MM.1S (cell line): ENCODE measurements around the gene CARHSP1.

Experiments
- EZH2 ChIP-seq: fragments of 300-600 bp; sonication (generic); optimal IDR thresholded peaks from 2 replicates; pipeline ENCODE3; 2017; ENCODE audit warnings: low read depth, mild to moderate bottlenecking, antibody characterized with exemption, low read length, mixed read lengths
- EZH2phosphoT487 ChIP-seq: fragments of 300-600 bp; sonication (generic); IDR thresholded peaks from 2 replicates; pipeline ENCODE4 v1.6.1; 2018; ENCODE audit warnings: antibody characterized with exemption, low read length
- TF ChIP-seq, protein P1 (sequence below): fragments of 300-600 bp; sonication (generic); IDR thresholded peaks from 2 replicates; pipeline ENCODE4 v1.5.1; 2016; ENCODE audit warnings: antibody characterized with exemption, low read length, mixed read lengths

GRCh38 chr16:8855051-8855786 is 13.6 kb downstream of the CARHSP1 start:
- TF ChIP-seq, protein P1, sequence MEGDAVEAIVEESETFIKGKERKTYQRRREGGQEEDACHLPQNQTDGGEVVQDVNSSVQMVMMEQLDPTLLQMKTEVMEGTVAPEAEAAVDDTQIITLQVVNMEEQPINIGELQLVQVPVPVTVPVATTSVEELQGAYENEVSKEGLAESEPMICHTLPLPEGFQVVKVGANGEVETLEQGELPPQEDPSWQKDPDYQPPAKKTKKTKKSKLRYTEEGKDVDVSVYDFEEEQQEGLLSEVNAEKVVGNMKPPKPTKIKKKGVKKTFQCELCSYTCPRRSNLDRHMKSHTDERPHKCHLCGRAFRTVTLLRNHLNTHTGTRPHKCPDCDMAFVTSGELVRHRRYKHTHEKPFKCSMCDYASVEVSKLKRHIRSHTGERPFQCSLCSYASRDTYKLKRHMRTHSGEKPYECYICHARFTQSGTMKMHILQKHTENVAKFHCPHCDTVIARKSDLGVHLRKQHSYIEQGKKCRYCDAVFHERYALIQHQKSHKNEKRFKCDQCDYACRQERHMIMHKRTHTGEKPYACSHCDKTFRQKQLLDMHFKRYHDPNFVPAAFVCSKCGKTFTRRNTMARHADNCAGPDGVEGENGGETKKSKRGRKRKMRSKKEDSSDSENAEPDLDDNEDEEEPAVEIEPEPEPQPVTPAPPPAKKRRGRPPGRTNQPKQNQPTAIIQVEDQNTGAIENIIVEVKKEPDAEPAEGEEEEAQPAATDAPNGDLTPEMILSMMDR = peak; percentile 31
- TF ChIP-seq EZH2 (no peak), EZH2phosphoT487 (no peak)
